ENCODE results near the gene MFN2.

DNA sequence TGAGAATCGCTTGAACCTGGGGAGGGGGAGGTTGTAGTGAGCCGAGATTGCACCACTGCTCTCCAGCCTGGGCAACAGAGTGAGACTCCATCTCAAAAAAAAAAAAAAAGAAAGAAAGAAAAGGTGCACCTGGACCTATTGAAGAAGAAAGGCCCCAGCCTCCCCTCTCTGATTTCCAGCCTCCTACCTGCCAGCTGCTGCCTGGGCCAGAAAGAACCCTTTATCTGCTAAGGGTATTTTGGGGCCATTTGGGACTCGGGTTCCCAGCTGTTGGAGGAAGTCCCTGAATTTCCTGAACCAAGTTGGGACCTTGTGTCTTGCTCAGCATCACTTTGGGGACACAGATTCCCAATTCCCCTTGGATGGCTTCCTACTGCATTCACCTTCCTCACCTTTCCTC lies 79.0 kb downstream of the MFN2 start:
- TF ChIP-seq POLR2A (IDR thresholded peaks at IDR 0.05) (no peak), EP300 (IDR thresholded peaks at IDR 0.05; ENCODE audit: low read depth) (no peak), POLR2AphosphoS5 (IDR thresholded peaks at IDR 0.05) (no peak)
- TF ChIP-seq, protein P1, sequence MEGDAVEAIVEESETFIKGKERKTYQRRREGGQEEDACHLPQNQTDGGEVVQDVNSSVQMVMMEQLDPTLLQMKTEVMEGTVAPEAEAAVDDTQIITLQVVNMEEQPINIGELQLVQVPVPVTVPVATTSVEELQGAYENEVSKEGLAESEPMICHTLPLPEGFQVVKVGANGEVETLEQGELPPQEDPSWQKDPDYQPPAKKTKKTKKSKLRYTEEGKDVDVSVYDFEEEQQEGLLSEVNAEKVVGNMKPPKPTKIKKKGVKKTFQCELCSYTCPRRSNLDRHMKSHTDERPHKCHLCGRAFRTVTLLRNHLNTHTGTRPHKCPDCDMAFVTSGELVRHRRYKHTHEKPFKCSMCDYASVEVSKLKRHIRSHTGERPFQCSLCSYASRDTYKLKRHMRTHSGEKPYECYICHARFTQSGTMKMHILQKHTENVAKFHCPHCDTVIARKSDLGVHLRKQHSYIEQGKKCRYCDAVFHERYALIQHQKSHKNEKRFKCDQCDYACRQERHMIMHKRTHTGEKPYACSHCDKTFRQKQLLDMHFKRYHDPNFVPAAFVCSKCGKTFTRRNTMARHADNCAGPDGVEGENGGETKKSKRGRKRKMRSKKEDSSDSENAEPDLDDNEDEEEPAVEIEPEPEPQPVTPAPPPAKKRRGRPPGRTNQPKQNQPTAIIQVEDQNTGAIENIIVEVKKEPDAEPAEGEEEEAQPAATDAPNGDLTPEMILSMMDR (IDR thresholded peaks at IDR 0.05): no peak

Data from transverse colon (tissue), 4 donors.